PC-9 (cell line): ENCODE measurements around the gene OCA2. TPM values are rescaled to one million over a fixed set of nuclear protein-coding genes. Genes with fewer than 3 reads are reported as not detected.

Experiments used
- BruUV-seq: library from RNA; stranded (reverse); fragments of 400-500 nt; replicated peaks from 2 replicates; lab custom pipeline; 2021; lab: Mats Ljungman, UMichigan
- CTCF ChIA-PET: fragments of 300-600 bp; sonication (Branson Sonifier 250); formaldehyde crosslinking; loops from one replicate; lab custom pipeline; 2022; ENCODE audit warnings: antibody characterized with exemption; lab: Charles Lee
- POLR2A ChIA-PET: fragments of 300-600 bp; sonication (Branson Sonifier 250); formaldehyde crosslinking; loops from one replicate; lab custom pipeline; 2022; ENCODE audit warnings: antibody characterized with exemption; ENCODE audit not compliant: unreplicated experiment; lab: Charles Lee
- DNase-seq, 2 experiments: peaks; one replicate each; pipeline versions ENCODE4 v3.0.0 to v3.0.0-alpha.2; 2015 to 2022; ENCODE audit warnings: mixed read lengths in 1 of 2
- H2AFZ ChIP-seq: fragments of 200-600 bp; sonication (generic); 2 replicates; pipeline ENCODE4 v1.8.1; 2017; ENCODE audit warnings: antibody characterized with exemption
- H3F3A ChIP-seq: fragments of 200-600 bp; sonication (generic); 2 replicates; pipeline ENCODE4 v1.8.1; 2017; ENCODE audit warnings: antibody characterized with exemption, mild to moderate bottlenecking, low read depth; ENCODE audit not compliant: insufficient read depth
- H3K27ac ChIP-seq: fragments of 200-600 bp; sonication (generic); 2 replicates; pipeline ENCODE4 v1.6.1; 2016; ENCODE audit warnings: mixed run types
- H3K27me3 ChIP-seq: fragments of 200-600 bp; sonication (generic); 2 replicates; pipeline ENCODE4 v1.6.1; 2016; ENCODE audit warnings: low read depth, mixed run types; ENCODE audit not compliant: insufficient read depth
- H3K36me3 ChIP-seq: fragments of 200-600 bp; sonication (generic); 2 replicates; pipeline ENCODE4 v1.6.1; 2016; ENCODE audit warnings: low read depth, mixed run types
- H3K4me1 ChIP-seq: fragments of 200-600 bp; sonication (generic); replicated peaks from 2 replicates; pipeline ENCODE4 v1.6.1; 2016; ENCODE audit warnings: mixed run types; ENCODE audit not compliant: insufficient read depth
- H3K4me2 ChIP-seq: fragments of 200-600 bp; sonication (generic); 2 replicates; pipeline ENCODE4 v1.6.1; 2017; ENCODE audit warnings: mixed run types
- H3K4me3 ChIP-seq: fragments of 200-600 bp; sonication (generic); 2 replicates; pipeline ENCODE4 v1.6.1; 2016; ENCODE audit warnings: mixed run types
- H3K79me2 ChIP-seq: fragments of 200-600 bp; sonication (generic); 2 replicates; pipeline ENCODE4 v1.6.1; 2017; ENCODE audit warnings: low read depth, mixed run types
- H3K9me2 ChIP-seq: fragments of 200-600 bp; sonication (generic); 2 replicates; pipeline ENCODE4 v1.8.1; 2017; ENCODE audit warnings: mild to moderate bottlenecking; ENCODE audit not compliant: insufficient read depth
- H3K9me3 ChIP-seq: fragments of 200-600 bp; sonication (generic); 2 replicates; pipeline ENCODE4 v1.8.1; 2016; ENCODE audit warnings: low read depth; ENCODE audit not compliant: insufficient read depth
- H4K20me1 ChIP-seq: fragments of 200-600 bp; sonication (generic); 2 replicates; pipeline ENCODE4 v1.8.1; 2017; ENCODE audit not compliant: insufficient read depth
- CTCF ChIP-seq: fragments of 200-600 bp; sonication (generic); conservative IDR thresholded peaks from 2 replicates; pipeline ENCODE4 v1.6.1; 2017; ENCODE audit warnings: mixed run types, antibody characterized with exemption, mild to moderate bottlenecking, moderate library complexity
- EZH2 ChIP-seq: fragments of 200-600 bp; sonication (generic); IDR thresholded peaks from 2 replicates; pipeline ENCODE4 v1.8.0; 2017; ENCODE audit warnings: antibody characterized with exemption, low read depth
- intact Hi-C: fragments of 100-400 bp; cut with micrococcal nuclease; formaldehyde crosslinking; loops from one replicate; pipeline ENCODE4 v1.10.0; 2022; ENCODE audit not compliant: unreplicated experiment
- total RNA-seq: library from RNA; stranded (reverse); gene quantifications from 2 replicates; pipeline ENCODE4 v1.2.3, GENCODE V29; 2021

OCA2 gene
- total RNA-seq, 1 experiment from 2014 or later, result not detected

DNA sequence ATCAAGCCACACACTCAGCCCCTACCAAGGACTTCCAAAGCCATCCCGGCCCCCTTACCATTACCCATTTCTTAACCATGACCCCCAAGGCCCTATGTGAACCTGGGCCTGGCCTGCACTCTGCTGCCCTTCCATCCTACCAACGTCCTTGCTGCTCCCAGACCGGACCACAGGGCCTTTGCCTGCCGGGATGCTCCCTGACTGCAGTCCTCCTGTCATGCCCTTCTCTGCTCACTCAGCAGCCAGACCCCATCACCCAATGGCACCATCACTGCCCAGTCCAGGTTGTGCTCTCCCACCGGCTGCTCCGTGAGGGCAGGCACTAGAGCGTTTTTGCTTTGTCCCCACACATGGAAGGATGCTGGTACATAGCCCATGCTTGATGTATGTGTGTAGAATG lies 73.7 kb downstream of the OCA2 start:
- Histone ChIP-seq H3F3A (no peaks in the 10 kb centered on the region), H3K4me1 (no peaks in the 10 kb centered on the region), H3K36me3 (no peaks in the 10 kb centered on the region), H4K20me1 (no peaks in the 10 kb centered on the region), H3K27me3 (peaks cover 35% of the 10 kb centered on the region), H3K4me3 (no peak overlapping the region), H2AFZ (no peak overlapping the region), H3K4me2 (no peak overlapping the region), H3K27ac (no peak overlapping the region), H3K9me2 (no peaks in the 10 kb centered on the region), H3K79me2 (no peaks in the 10 kb centered on the region), H3K9me3 (no peaks in the 10 kb centered on the region)
- intact Hi-C loops, result no loop called here
- no peak for DNase-seq
- BruUV-seq, result no TSS peak
- TF ChIP-seq EZH2, result no peak
- no peak for TF ChIP-seq CTCF
- POLR2A ChIA-PET, result no interaction called here
- CTCF ChIA-PET, result no interaction called here

GRCh38 chr15:28024889-28025250 lies 74.2 kb downstream of the OCA2 start:
- H3K9me3 ChIP-seq, result no peaks in the 10 kb centered on the region
- no peak overlapping the region for H2AFZ ChIP-seq
- no peaks in the 10 kb centered on the region for H3K79me2 ChIP-seq
- CTCF ChIA-PET, result no interaction called here
- POLR2A ChIA-PET, result no interaction called here
- intact Hi-C loops, result no loop called here
- BruUV-seq, result no TSS peak
- H3K36me3 ChIP-seq, result no peaks in the 10 kb centered on the region
- no peaks in the 10 kb centered on the region for H3K9me2 ChIP-seq
- H3K4me3 ChIP-seq, result no peak overlapping the region
- no peak for DNase-seq
- TF ChIP-seq CTCF (no peak), EZH2 (no peak)
- H3F3A ChIP-seq, result no peaks in the 10 kb centered on the region
- H4K20me1 ChIP-seq, result no peaks in the 10 kb centered on the region
- no peak overlapping the region for H3K4me2 ChIP-seq
- peaks cover 35% of the 10 kb centered on the region for H3K27me3 ChIP-seq
- no peaks in the 10 kb centered on the region for H3K4me1 ChIP-seq
- no peak overlapping the region for H3K27ac ChIP-seq

DNA sequence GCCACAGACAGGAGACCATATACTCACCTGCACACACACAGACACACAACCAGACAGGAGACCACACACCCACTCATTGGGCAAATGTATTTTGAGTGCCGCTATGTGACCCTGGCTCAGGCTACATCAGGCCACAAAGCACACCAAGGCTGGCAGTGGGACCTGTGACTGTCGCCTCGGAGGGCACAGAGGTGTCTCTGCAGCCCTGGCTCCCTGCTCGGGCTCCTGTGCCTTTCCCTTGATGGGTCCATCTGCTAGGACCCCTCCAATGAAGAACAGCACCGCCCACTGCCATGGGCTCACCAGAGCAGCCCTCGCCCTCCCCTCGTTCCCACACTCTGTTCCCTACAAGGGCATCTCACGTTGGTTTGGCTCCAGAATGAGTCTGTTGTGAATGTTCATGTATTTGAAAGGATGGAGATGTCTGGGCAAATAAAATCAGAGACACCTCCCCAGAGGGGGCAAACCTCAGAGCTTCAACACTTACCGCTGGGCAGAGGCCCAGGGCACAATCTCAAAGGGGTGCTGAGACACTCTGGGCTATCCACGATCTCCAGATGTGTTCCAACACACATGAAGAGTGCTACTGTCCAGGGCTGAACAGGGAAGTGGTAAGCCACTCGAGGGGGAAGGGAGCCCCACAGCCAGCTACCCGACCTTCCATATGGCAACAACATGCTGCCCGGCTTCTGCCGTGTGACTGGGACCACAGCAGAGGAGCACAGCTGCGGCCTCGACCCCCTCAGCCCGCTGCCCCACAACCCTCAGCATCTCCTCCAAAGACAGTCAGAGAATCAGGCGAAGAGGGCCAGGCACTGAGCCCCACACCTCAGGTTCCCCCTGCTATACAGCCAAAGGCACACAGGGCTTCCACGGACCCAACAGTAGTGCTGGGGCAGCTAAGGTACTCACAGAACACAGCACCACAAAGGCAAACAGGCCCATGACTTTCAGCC lies 74.9 kb downstream of the OCA2 start:
- Histone ChIP-seq H3K4me1 (no peaks in the 10 kb centered on the region), H4K20me1 (no peaks in the 10 kb centered on the region), H3K27me3 (peaks cover 35% of the 10 kb centered on the region), H3F3A (no peaks in the 10 kb centered on the region), H3K79me2 (no peaks in the 10 kb centered on the region), H3K9me2 (no peaks in the 10 kb centered on the region), H3K27ac (no peak overlapping the region), H3K4me2 (no peak overlapping the region), H3K4me3 (no peak overlapping the region), H2AFZ (no peak overlapping the region), H3K9me3 (no peaks in the 10 kb centered on the region), H3K36me3 (no peaks in the 10 kb centered on the region)
- ChIA-PET POLR2A (no interaction called here), CTCF (no interaction called here)
- TF ChIP-seq CTCF, result no peak
- TF ChIP-seq EZH2, result no peak
- intact Hi-C loops, result no loop called here
- no peak for DNase-seq
- no TSS peak for BruUV-seq
